KMS-11 (cell line): ENCODE data around the gene OTOS.

Experiments
- H2AFZ ChIP-seq: fragments of 200-600 bp; sonication (generic); 2 replicates; pipeline ENCODE4 v1.6.1; 2016; ENCODE audit warnings: antibody characterized with exemption, mixed run types, low read depth
- H3K27ac ChIP-seq: fragments of 200-600 bp; sonication (generic); 2 replicates; pipeline ENCODE4 v1.6.1; 2016; ENCODE audit warnings: mild to moderate bottlenecking, mixed run types
- H3K27me3 ChIP-seq: fragments of 200-600 bp; sonication (generic); 2 replicates; pipeline ENCODE4 v1.6.1; 2017; ENCODE audit warnings: mild to moderate bottlenecking, low read depth, mixed run types, moderate library complexity; ENCODE audit not compliant: insufficient read depth
- H3K36me3 ChIP-seq: fragments of 200-600 bp; sonication (generic); 2 replicates; pipeline ENCODE4 v1.6.1; 2017; ENCODE audit warnings: mild to moderate bottlenecking, mixed run types; ENCODE audit not compliant: insufficient read depth
- H3K4me1 ChIP-seq: fragments of 200-600 bp; sonication (generic); 2 replicates; pipeline ENCODE4 v1.6.1; 2016; ENCODE audit warnings: mild to moderate bottlenecking, low read depth, mixed run types; ENCODE audit not compliant: poor library complexity, severe bottlenecking
- H3K4me2 ChIP-seq: fragments of 200-600 bp; sonication (generic); 2 replicates; pipeline ENCODE4 v1.7.0; 2016; ENCODE audit warnings: mild to moderate bottlenecking, mixed run types
- H3K4me3 ChIP-seq: fragments of 200-600 bp; sonication (generic); IDR thresholded peaks from 2 replicates; pipeline ENCODE4 v1.6.1; 2017; ENCODE audit warnings: low read depth, low read length, mixed read lengths; ENCODE audit not compliant: insufficient read depth
- H3K79me2 ChIP-seq: fragments of 200-600 bp; sonication (generic); 2 replicates; pipeline ENCODE4 v1.6.1; 2016; ENCODE audit warnings: low read depth, mixed run types; ENCODE audit not compliant: insufficient read depth
- H3K9ac ChIP-seq: fragments of 200-600 bp; sonication (generic); 2 replicates; pipeline ENCODE4 v1.6.1; 2016; ENCODE audit warnings: mild to moderate bottlenecking, mixed run types
- H4K20me1 ChIP-seq: fragments of 200-600 bp; sonication (generic); 2 replicates; pipeline ENCODE4 v1.6.1; 2016; ENCODE audit warnings: mild to moderate bottlenecking, mixed run types; ENCODE audit not compliant: insufficient read depth
- CTCF ChIP-seq: fragments of 200-600 bp; sonication (generic); conservative IDR thresholded peaks from 2 replicates; pipeline ENCODE4 v1.6.1; 2017; ENCODE audit warnings: low read depth, mild to moderate bottlenecking, antibody characterized with exemption, low read length, moderate library complexity, mixed read lengths

Gene OTOS

GRCh38 chr2:240128608-240129145 is 11.8 kb downstream of the OTOS start:
- TF ChIP-seq CTCF = no peak
- Histone ChIP-seq H3K79me2 (no peaks in the 10 kb centered on the region), H3K4me2 (no peak overlapping the region), H2AFZ (no peak overlapping the region), H3K4me1 (no peaks in the 10 kb centered on the region), H3K4me3 (no peak overlapping the region), H3K36me3 (no peaks in the 10 kb centered on the region), H4K20me1 (no peaks in the 10 kb centered on the region), H3K27me3 (no peaks in the 10 kb centered on the region), H3K9ac (no peak overlapping the region), H3K27ac (no peak overlapping the region)

- no peaks in the 10 kb centered on the region for H3K79me2 ChIP-seq
- H3K4me1 ChIP-seq = no peaks in the 10 kb centered on the region
- no peak overlapping the region for H3K4me3 ChIP-seq
- no peaks in the 10 kb centered on the region for H4K20me1 ChIP-seq
- H3K36me3 ChIP-seq = no peaks in the 10 kb centered on the region
- no peak overlapping the region for H3K4me2 ChIP-seq
- H3K27me3 ChIP-seq = no peaks in the 10 kb centered on the region
- no peak overlapping the region for H2AFZ ChIP-seq
- H3K9ac ChIP-seq = no peak overlapping the region
- no peak for TF ChIP-seq CTCF
- H3K27ac ChIP-seq = no peak overlapping the region
These were observed 12.4 kb downstream of the OTOS start for GRCh38 chr2:240127911-240128607.

GRCh38 chr2:240127191-240127750 is 13.2 kb downstream of the OTOS start:
- H3K36me3 ChIP-seq = no peaks in the 10 kb centered on the region
- no peak overlapping the region for H2AFZ ChIP-seq
- no peak overlapping the region for H3K4me2 ChIP-seq
- no peak overlapping the region for H3K9ac ChIP-seq
- no peak overlapping the region for H3K4me3 ChIP-seq
- H3K4me1 ChIP-seq = no peaks in the 10 kb centered on the region
- no peak for TF ChIP-seq CTCF
- H3K27me3 ChIP-seq = no peaks in the 10 kb centered on the region
- no peaks in the 10 kb centered on the region for H3K79me2 ChIP-seq
- H3K27ac ChIP-seq = no peak overlapping the region
- no peaks in the 10 kb centered on the region for H4K20me1 ChIP-seq

GRCh38 chr2:240126731-240127130 is 13.7 kb downstream of the OTOS start:
- Histone ChIP-seq H3K4me1 (no peaks in the 10 kb centered on the region), H3K4me2 (no peak overlapping the region), H3K27ac (no peak overlapping the region), H3K27me3 (no peaks in the 10 kb centered on the region), H4K20me1 (no peaks in the 10 kb centered on the region), H2AFZ (no peak overlapping the region), H3K79me2 (no peaks in the 10 kb centered on the region), H3K36me3 (no peaks in the 10 kb centered on the region), H3K4me3 (no peak overlapping the region), H3K9ac (no peak overlapping the region)
- no peak for TF ChIP-seq CTCF
